OCI-LY7 (cell line): ENCODE measurements around the gene HS2ST1. TPM values are rescaled to one million over a fixed set of nuclear protein-coding genes. Genes with fewer than 3 reads are reported as not detected.

Experiments
- BruUV-seq: library from RNA; stranded (reverse); fragments of 400-500 nt; replicated peaks from 2 replicates; lab custom pipeline; 2021; lab: Mats Ljungman, UMichigan
- CTCF ChIA-PET: fragments of 300-600 bp; sonication (Branson Sonifier 250); formaldehyde crosslinking; loops from one replicate; lab custom pipeline; 2022; ENCODE audit warnings: antibody characterized with exemption; ENCODE audit not compliant: unreplicated experiment; lab: Charles Lee
- POLR2A ChIA-PET: fragments of 300-600 bp; sonication (Branson Sonifier 250); formaldehyde crosslinking; loops from one replicate; lab custom pipeline; 2022; ENCODE audit warnings: antibody characterized with exemption; lab: Charles Lee
- DNase-seq: peaks from one replicate; pipeline ENCODE4 v3.0.0-alpha.2; 2015; ENCODE audit warnings: low spot score
- H2AFZ ChIP-seq: fragments of 200-600 bp; sonication (generic), shearing (Covaris generic); 2 replicates; pipeline ENCODE4 v1.6.1; 2014; ENCODE audit warnings: mild to moderate bottlenecking, antibody characterized with exemption, low read length, moderate library complexity
- H3K27ac ChIP-seq: fragments of 200-600 bp; sonication (generic); 2 replicates; pipeline ENCODE4 v1.5.1; 2014; ENCODE audit warnings: mixed run types, low read depth, mild to moderate bottlenecking, moderate library complexity, low read length, inconsistent platforms; ENCODE audit not compliant: poor library complexity, severe bottlenecking
- H3K36me3 ChIP-seq: fragments of 200-600 bp; sonication (generic); 2 replicates; pipeline ENCODE4 v1.6.1; 2014; ENCODE audit warnings: mild to moderate bottlenecking, antibody characterized with exemption, low read length, moderate library complexity, mixed read lengths; ENCODE audit not compliant: insufficient read depth
- H3K4me1 ChIP-seq: fragments of 200-600 bp; sonication (generic); 2 replicates; pipeline ENCODE4 v1.5.1; 2014; ENCODE audit warnings: mild to moderate bottlenecking, low read length; ENCODE audit not compliant: insufficient read depth, poor library complexity, severe bottlenecking
- H3K4me2 ChIP-seq: fragments of 200-600 bp; sonication (generic); 2 replicates; pipeline ENCODE4 v1.6.1; 2014; ENCODE audit warnings: mild to moderate bottlenecking, low read length
- H3K4me3 ChIP-seq: fragments of 200-600 bp; sonication (generic); 2 replicates; pipeline ENCODE4 v1.5.1; 2014; ENCODE audit warnings: mild to moderate bottlenecking, low read depth, low read length; ENCODE audit not compliant: poor library complexity, severe bottlenecking
- H3K79me2 ChIP-seq: fragments of 200-600 bp; sonication (generic); 2 replicates; pipeline ENCODE4 v1.6.1; 2016; ENCODE audit warnings: low read depth, mild to moderate bottlenecking, low read length, moderate library complexity, mixed read lengths; ENCODE audit not compliant: insufficient read depth
- H3K9me2 ChIP-seq: fragments of 200-600 bp; sonication (generic); 2 replicates; pipeline ENCODE4 v1.6.1; 2016; ENCODE audit warnings: mild to moderate bottlenecking, low read length, mixed read lengths; ENCODE audit not compliant: insufficient read depth
- H3K9me3 ChIP-seq: fragments of 200-600 bp; sonication (generic); 2 replicates; pipeline ENCODE4 v1.6.1; 2014; ENCODE audit warnings: mild to moderate bottlenecking, mixed run types, low read length, mixed read lengths
- H4K20me1 ChIP-seq: fragments of 200-600 bp; sonication (generic); 2 replicates; pipeline ENCODE4 v1.6.1; 2014; ENCODE audit warnings: mild to moderate bottlenecking, antibody characterized with exemption, low read length, moderate library complexity, mixed read lengths; ENCODE audit not compliant: insufficient read depth
- CTCF ChIP-seq: fragments of 200-600 bp; sonication (generic); conservative IDR thresholded peaks from 2 replicates; pipeline ENCODE4 v1.5.1; 2014; ENCODE audit warnings: mild to moderate bottlenecking, antibody characterized with exemption, low read length, moderate library complexity, mixed read lengths
- EZH2phosphoT487 ChIP-seq: fragments of 200-600 bp; sonication (generic); IDR thresholded peaks from 2 replicates; pipeline ENCODE4 v1.6.1; 2018; ENCODE audit warnings: low read depth, borderline replicate concordance, mild to moderate bottlenecking, mixed run types, antibody characterized with exemption, low read length, moderate library complexity, mixed read lengths
- intact Hi-C: fragments of 100-400 bp; cut with micrococcal nuclease; formaldehyde crosslinking; loops from one replicate; pipeline ENCODE4 v1.10.0; 2022; ENCODE audit not compliant: unreplicated experiment
- total RNA-seq, 2 experiments: library from RNA; depleted of rRNA in 1 of 2; stranded (reverse); fragments of >200 nt in 1 of 2; shearing (Covaris generic) in 1 of 2; gene quantifications; 2 replicates each; pipeline ENCODE4 v1.2.3, GENCODE V29; 2014 to 2022

The HS2ST1 gene
- total RNA-seq, 2 experiments from 2014 or later: 20.9 to 63.7 TPM

- no TSS peak for BruUV-seq
- CTCF ChIA-PET: no interaction called here
Observed at GRCh38 chr1:87042111-87042811, 127.8 kb downstream of the HS2ST1 start.

GRCh38 chr1:87044424-87044823 lies 130.0 kb downstream of the HS2ST1 start:
- H3K4me1 ChIP-seq: peaks cover 58% of the 10 kb centered on the region
- peak overlapping the region; percentile 44; the same call in 1 of the 2 replicates for H3K4me2 ChIP-seq
- no peak overlapping the region for H3K4me3 ChIP-seq
- no peaks in the 10 kb centered on the region for H4K20me1 ChIP-seq
- CTCF ChIA-PET: no interaction called here
- no TSS peak for BruUV-seq
- intact Hi-C loops: no loop called here
- peaks cover 100% of the 10 kb centered on the region for H3K79me2 ChIP-seq
- no peak for DNase-seq
- H3K9me2 ChIP-seq: no peaks in the 10 kb centered on the region
- POLR2A ChIA-PET: interaction anchor here (0.7 to 4.0 kb wide), 8 partner anchors 8 to 92 kb away, joined by 3 to 27 read pairs (median 4); no protein-coding TSS in a partner anchor
- TF ChIP-seq CTCF: no peak
- no peak for TF ChIP-seq EZH2phosphoT487
- H3K36me3 ChIP-seq: peaks cover 35% of the 10 kb centered on the region
- peaks cover 26% of the 10 kb centered on the region for H3K9me3 ChIP-seq
- no peak overlapping the region for H2AFZ ChIP-seq
- peak overlapping the region; percentile 46 for H3K27ac ChIP-seq

More at GRCh38 chr1:87042111-87042811, 127.8 kb downstream of the HS2ST1 start:
- peaks cover 5% of the 10 kb centered on the region; the same call in 1 of the 2 replicates for H3K9me3 ChIP-seq
- H3K79me2 ChIP-seq: peaks cover 100% of the 10 kb centered on the region
- intact Hi-C loops: no loop called here
- DNase-seq: no peak
- no peaks in the 10 kb centered on the region for H3K9me2 ChIP-seq
- peak overlapping the region; percentile 20; the same call in 1 of the 2 replicates for H3K4me2 ChIP-seq
- H3K4me3 ChIP-seq: no peak overlapping the region
- H3K36me3 ChIP-seq: peaks cover 14% of the 10 kb centered on the region
- H3K4me1 ChIP-seq: peaks cover 50% of the 10 kb centered on the region
- no peak overlapping the region for H2AFZ ChIP-seq
- TF ChIP-seq EZH2phosphoT487: no peak
- TF ChIP-seq CTCF: no peak
- POLR2A ChIA-PET: interaction anchor here (0.6 to 1.3 kb wide), 3 partner anchors 39 to 118 kb away, joined by 3 read pairs; no protein-coding TSS in a partner anchor
- H4K20me1 ChIP-seq: no peaks in the 10 kb centered on the region
- H3K27ac ChIP-seq: no peak overlapping the region

GRCh38 chr1:87044840-87045239 lies 130.4 kb downstream of the HS2ST1 start:
- CTCF ChIA-PET: no interaction called here
- POLR2A ChIA-PET: interaction anchor here (0.7 to 4.0 kb wide), 8 partner anchors 8 to 92 kb away, joined by 3 to 27 read pairs (median 4); no protein-coding TSS in a partner anchor
- no peak overlapping the region for H2AFZ ChIP-seq
- H4K20me1 ChIP-seq: no peaks in the 10 kb centered on the region
- intact Hi-C loops: no loop called here
- H3K4me2 ChIP-seq: peak overlapping the region; percentile 44
- peaks cover 39% of the 10 kb centered on the region for H3K36me3 ChIP-seq
- peaks cover 62% of the 10 kb centered on the region for H3K4me1 ChIP-seq
- BruUV-seq: no TSS peak
- peak overlapping the region; percentile 46 for H3K27ac ChIP-seq
- DNase-seq: peak; percentile 59
- H3K4me3 ChIP-seq: no peak overlapping the region
- no peaks in the 10 kb centered on the region for H3K9me2 ChIP-seq
- H3K79me2 ChIP-seq: peaks cover 100% of the 10 kb centered on the region
- peaks cover 26% of the 10 kb centered on the region for H3K9me3 ChIP-seq
- TF ChIP-seq EZH2phosphoT487 (no peak), CTCF (no peak)
